ENCODE data around the gene DCPS.

The DCPS gene

DNA sequence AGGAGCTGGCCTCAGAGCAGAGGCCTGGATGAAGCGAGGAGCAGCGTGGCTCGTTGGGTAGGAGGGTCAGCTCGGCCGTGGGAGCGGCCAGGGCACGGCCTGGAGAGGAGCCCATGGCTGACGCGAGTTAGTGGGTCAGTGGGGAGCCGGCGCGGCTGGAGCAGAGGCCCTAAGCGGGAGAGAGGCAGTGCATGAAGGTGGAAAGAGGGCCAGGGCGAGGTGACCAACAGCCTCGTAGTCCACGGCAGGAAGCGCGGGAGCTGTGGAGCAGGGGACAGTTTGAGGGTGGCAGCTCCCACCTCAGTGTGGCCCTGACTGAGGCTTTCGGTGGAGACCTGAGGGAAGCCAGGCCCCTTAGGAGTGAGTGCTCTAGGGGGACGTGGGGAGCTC, 24.1 kb downstream of the DCPS start:
- DNase-seq: no peak

DNA sequence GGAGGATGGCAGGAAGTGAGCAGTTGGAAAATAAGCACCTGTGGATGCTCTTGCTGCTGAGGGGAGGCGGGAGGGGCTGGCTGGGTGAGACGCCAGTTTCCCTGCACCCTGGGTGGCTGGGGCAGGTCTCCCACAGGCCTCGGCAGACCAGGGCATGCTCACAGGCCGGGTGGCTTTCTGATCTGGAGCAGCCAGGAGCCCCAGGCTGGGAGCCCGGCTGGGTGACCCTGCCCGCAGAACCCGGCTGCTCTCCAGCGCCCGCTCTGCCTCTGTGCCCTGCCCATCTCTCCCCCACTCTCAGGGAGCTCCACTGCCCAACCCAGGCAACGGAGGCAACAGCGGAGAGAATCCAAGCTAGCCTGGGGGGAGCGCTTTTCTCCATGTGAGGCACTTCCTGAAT, 24.6 kb downstream of the DCPS start:
- DNase-seq: no peak

- DNase-seq: no peak
These were observed 25.2 kb downstream of the DCPS start for GRCh38 chr11:126328938-126329643.

DNA sequence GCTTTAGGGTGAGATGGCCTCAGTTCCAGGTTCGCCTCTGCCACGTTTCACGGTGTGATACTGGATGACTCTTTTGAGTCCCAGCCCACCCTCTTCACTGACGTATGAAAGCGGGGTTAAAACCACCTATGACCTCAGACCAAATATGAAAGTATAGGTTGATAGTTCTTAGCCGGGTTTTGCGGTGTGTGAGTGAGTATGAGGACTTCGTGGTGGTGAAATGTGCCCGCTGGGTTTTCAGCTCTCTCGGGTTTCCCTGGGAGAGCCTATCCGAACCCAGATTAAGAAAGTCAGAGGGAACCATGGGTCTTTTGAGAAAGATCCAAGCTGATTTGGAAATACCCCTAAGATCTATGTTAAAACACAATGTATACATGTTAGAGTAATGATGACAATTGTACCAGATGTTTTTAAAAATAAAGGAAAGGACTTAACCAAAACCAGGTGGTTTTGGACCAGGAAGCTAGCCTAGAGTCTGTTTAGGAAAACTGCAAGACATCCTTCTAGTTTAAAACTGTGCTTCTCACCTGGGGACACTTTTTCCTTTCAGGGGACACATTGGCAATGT, 25.9 kb downstream of the DCPS start:
- no peak for DNase-seq

DNA sequence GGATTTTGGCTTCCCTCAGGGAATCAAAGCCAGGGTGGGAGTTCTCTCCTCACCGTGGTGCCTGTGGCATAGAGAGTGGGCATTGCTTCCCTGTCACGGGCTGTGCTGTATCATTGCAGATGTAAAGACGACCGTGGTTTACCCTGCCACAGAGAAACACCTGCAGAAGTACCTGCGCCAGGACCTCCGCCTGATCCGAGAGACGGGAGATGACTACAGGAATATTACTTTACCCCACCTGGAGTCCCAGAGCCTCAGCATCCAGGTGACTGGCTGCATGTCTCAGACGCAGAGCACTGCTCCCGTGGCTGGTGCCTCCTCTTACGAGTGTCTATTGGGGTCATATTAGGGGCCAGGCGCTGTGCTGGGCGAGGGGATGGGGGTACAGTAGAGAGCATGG, 27.4 kb downstream of the DCPS start:
- DNase-seq: no peak

- DNase-seq: peak in 15 of 51 donors; percentile 8 to 49 (median 29)
These were observed 28.4 kb downstream of the DCPS start for GRCh38 chr11:126332221-126332711.

GRCh38 chr11:126333142-126333541, 29.3 kb downstream of the DCPS start:
- no peak for DNase-seq

- no peak for DNase-seq
These were observed 31.0 kb downstream of the DCPS start for GRCh38 chr11:126334659-126335462.

DNA sequence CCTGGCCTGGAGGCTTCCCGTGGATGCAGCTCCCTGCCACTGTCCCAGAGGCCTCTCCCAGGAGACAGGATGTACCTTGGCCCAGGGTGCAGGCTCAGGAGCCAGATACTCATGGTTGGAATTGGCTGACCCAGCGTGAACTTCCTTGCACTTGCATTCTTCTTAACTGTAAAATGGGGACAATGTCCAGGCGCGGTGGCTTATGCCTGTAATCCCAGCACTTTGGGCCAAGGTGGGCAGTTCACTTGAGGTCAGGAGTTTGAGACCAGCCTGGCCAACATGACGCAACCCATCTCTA, 31.6 kb downstream of the DCPS start:
- DNase-seq: no peak

DNA sequence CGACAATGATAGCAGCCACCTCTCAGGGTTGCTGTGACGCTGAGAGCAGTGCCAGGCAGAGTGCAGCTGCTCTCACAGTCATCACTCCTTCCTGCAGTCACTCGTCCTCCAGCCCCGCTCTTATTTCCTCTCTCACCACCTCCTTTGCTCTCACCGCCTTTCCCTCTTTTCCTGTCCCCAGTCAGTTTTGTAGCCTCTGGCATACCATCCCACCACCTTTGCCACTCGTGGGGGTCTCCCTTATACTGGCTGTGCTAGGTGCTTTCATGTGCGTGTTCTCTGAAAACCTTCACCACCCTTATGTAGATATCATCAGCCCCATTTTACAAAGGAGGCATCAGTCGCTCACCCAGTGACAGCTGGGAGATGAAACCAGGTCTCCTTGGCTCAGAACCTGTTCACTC, 32.3 kb downstream of the DCPS start:
- no peak for DNase-seq

DNA sequence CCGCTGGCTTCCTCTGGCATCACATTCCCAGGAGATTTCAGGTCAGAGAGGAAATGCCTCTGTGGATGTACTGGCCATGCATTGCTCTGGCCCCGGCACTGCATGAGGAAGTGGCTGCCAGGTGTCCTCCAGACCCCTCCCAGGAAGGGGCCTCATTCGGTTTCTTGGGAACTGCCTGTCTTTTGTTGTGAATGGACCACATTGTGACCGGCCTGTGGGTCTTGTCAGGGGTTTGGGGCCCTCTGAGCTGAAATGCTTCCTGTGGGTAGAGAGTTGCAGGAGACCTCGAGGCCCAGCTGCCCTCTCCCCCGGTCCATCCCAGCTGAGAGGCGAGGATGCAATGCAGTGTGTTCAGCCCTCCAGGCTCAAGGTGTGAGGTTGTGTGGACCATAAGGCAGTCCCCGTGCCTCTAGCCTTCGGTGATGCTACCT, 32.8 kb downstream of the DCPS start:
- DNase-seq: no peak

DNA sequence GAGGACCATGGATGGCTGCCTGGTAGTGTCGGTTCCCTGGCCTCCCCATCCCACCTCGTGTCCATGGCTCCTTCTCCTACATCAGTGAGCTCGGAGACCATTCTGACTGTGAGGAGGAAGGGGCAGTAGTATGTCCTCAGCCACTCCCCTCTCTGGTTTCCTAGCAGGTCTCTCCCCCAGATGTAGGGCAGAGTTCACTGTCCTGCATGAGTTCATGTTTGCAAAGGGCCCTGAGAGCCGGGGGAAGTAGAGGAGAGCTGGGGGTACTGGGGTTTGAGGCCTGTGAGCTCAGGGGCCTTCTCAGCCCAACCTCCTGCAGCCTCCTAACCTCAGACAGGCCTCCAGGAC, 33.2 kb downstream of the DCPS start:
- no peak for DNase-seq

GRCh38 chr11:126337474-126338241, 33.8 kb downstream of the DCPS start:
- no peak for DNase-seq

- DNase-seq: no peak
These were observed 34.6 kb downstream of the DCPS start for GRCh38 chr11:126338346-126339055.

DNA sequence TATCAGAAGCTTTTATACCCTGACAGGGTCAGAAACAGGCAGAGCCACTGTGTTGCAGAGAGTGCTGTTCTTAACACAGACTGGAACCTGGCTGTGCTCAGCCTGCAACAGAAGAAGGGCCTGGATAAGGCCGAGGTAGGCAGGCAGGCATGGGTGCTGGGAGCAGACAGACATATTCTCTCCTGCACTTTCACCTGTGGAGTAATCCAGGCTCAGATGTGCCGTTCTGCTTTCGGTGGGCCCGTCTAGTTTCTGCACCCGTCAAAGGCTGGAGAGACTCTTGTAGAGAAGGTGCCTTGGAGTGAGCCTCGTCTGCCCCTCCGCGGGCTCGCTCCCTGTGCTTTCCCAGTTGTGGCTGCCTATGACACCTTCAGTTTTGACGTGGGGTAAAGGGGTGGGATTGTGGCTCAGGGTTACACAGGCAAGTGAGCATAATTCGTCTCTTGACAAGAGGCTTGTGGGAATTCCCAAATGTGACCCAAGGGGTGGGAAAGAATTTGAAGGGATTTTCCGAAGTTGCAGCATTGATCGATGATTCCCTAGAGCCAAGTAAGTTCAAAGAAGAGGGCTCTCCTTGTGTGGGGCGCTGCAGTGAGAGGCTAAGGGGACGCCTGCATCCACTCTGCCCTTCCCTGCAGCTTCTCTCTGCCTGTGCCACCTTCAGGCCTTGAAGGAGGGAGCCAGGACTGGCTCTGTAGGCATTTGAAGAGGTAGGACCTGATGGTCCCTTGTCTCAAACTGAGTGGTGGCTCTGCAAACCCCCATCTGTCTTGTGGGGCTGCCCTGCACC, 35.4 kb downstream of the DCPS start:
- no peak for DNase-seq

DNA sequence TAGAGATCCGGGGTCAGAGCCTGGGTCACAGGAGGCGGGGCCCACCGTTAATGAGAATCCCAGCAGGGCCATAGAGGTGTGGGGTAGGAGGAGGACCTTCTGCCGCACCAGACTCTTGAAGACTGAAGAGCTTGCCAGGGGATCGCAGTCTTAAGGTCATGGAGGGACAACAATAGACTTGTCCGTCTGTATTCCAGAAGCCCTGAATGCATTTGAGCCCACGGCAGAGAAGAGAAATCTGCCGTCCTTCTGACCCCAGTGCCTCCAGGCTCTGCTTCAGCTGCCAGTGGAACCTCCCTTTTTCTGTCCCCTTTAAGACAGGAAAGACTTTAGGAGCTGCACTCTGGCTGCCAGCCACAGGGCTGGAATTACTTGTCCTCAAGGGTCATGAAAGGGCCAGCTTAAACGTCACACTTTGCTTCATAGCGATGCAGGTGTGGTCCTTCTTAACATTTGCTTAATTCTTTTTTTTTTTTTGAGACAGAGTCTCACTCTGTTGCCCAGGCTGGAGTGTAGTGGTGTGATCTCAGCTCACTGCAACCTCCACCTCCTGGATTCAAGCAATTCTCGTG, 36.1 kb downstream of the DCPS start:
- no peak for DNase-seq

- DNase-seq: no peak
These were observed 37.2 kb downstream of the DCPS start for GRCh38 chr11:126340960-126341606.

GRCh38 chr11:126341760-126342161, 37.9 kb downstream of the DCPS start:
- DNase-seq: no peak

- no peak for DNase-seq
These were observed 39.2 kb downstream of the DCPS start for GRCh38 chr11:126343051-126343450.
